Measurements from ENCODE around the gene EPC1. TPM values are rescaled to one million over a fixed set of nuclear protein-coding genes. Genes with fewer than 3 reads are reported as not detected.

The EPC1 gene
- total and polyA plus RNA-seq, 2 of the 8 experiments (the other 6 are each of a cell fraction or from before 2014, with no cell fraction given): 23.7 to 42.3 TPM

DNA sequence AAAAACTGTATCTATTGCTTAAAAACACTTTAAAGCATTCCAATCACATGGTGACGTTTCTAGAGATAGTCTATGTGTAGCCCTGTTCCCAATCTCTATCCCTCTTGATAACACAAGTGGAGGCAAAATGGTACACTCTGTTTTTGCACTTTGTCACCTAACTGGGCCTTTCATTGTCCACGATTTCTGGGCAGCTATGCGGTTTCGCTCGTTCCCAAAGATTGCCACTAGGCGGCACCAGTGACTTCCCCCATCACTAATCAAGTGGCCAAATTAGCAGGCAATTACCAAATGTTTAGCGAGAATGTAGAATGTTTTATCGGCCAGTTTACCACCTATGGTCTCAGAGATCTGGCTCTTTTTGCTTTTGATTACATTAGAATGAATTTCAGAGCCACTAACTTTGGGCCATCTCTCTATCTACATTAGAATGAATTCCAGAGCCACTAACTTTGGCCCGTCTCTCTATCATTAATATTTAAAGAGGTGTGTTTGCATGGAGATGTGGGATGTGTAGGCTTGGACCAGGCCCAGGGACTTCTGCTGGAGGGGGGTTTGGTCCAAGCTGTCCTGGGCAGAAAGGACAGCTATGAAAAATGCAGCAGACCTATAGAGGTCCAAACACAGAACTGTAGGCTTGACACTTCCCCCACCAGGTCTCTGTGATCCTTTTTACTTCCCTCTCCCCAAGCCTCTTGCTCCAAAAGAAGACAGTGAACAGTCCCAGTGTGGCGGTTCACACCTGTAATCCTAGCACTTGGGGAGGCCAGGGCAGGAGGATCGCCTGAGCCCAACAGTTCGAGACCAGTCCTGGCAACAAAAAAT lies 90.1 kb downstream of the EPC1 start (continued):
- TF ChIP-seq CHD7 (IDR thresholded peaks at IDR 0.05; ENCODE audit: insufficient replicate concordance, low read length) (peak; percentile 39), ATF3 (IDR thresholded peaks at IDR 0.05; ENCODE audit: insufficient read depth, low read depth, low read length) (no peak), ZNF274 (IDR thresholded peaks at IDR 0.05; ENCODE audit: borderline replicate concordance, extremely low read depth, low read length) (no peak), CBX8 (IDR thresholded peaks at IDR 0.05; ENCODE audit: borderline replicate concordance, low read depth, low read length) (no peak), SUZ12 (IDR thresholded peaks at IDR 0.05; ENCODE audit: low read length) (no peak), HDAC6 (IDR thresholded peaks at IDR 0.05; ENCODE audit: low read depth, low read length) (no peak), KDM1A (IDR thresholded peaks at IDR 0.05; ENCODE audit: borderline replicate concordance, low read length) (no peak)
- TF ChIP-seq, protein P1, sequence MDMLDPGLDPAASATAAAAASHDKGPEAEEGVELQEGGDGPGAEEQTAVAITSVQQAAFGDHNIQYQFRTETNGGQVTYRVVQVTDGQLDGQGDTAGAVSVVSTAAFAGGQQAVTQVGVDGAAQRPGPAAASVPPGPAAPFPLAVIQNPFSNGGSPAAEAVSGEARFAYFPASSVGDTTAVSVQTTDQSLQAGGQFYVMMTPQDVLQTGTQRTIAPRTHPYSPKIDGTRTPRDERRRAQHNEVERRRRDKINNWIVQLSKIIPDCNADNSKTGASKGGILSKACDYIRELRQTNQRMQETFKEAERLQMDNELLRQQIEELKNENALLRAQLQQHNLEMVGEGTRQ (IDR thresholded peaks at IDR 0.05; ENCODE audit: low read length): no peak

Data from H1 (cell line).